Mesothelial cell of epicardium (in vitro differentiated cells): ENCODE results near the gene C11orf98. TPM values are rescaled to one million over a fixed set of nuclear protein-coding genes. Genes with fewer than 3 reads are reported as not detected.

Experiments used
- DNase-seq, 2 experiments: peaks; one replicate each; pipeline ENCODE4 v3.0.0; 2021; ENCODE audit warnings: low spot score in 2 of 2; ENCODE audit not compliant: unreplicated experiment in 2 of 2
- H3K27ac Mint-ChIP-seq: 2 replicates; pipeline ENCODE4 v1.8.0; 2021; ENCODE audit warnings: mixed read lengths
- H3K27me3 Mint-ChIP-seq: 2 replicates; pipeline ENCODE4 v1.8.0; 2021; ENCODE audit warnings: low read depth, mixed read lengths
- H3K36me3 Mint-ChIP-seq: 2 replicates; pipeline ENCODE4 v1.8.0; 2021; ENCODE audit warnings: mixed read lengths
- H3K4me1 Mint-ChIP-seq: 2 replicates; pipeline ENCODE4 v1.8.0; 2021; ENCODE audit warnings: mixed read lengths
- H3K4me3 Mint-ChIP-seq: 2 replicates; pipeline ENCODE4 v1.8.0; 2021; ENCODE audit warnings: mild to moderate bottlenecking, moderate library complexity, mixed read lengths
- H3K9me3 Mint-ChIP-seq: 2 replicates; pipeline ENCODE4 v1.8.0; 2021; ENCODE audit warnings: mixed read lengths
- CTCF ChIP-seq: fragments of 200-600 bp; sonication (generic); IDR thresholded peaks from one replicate; pipeline ENCODE4 v1.5.0; 2021; ENCODE audit warnings: antibody characterized with exemption; ENCODE audit not compliant: unreplicated experiment
- total RNA-seq: library from RNA; stranded (reverse); gene quantifications from 3 replicates; pipeline ENCODE4 v1.2.1, GENCODE V29; 2021

The C11orf98 gene
- total RNA-seq, 1 donor from 2014 or later, result 47.0 TPM

- no peaks in the 10 kb centered on the region for H3K27me3 Mint-ChIP-seq
- H3K36me3 Mint-ChIP-seq, result peaks cover 17% of the 10 kb centered on the region
- H3K27ac Mint-ChIP-seq, result peak overlapping the region; percentile 98
- peak; percentile 87 to 92 for DNase-seq
- no peak for TF ChIP-seq CTCF
- peaks cover 46% of the 10 kb centered on the region for H3K4me1 Mint-ChIP-seq
- no peaks in the 10 kb centered on the region for H3K9me3 Mint-ChIP-seq
- peak overlapping the region; percentile 86 for H3K4me3 Mint-ChIP-seq
Observed at GRCh38 chr11:62709247-62710000, 44.4 kb upstream of the C11orf98 start.

- Mint-ChIP-seq H3K27ac (peak overlapping the region; percentile 98), H3K4me1 (peaks cover 46% of the 10 kb centered on the region), H3K36me3 (peaks cover 14% of the 10 kb centered on the region), H3K4me3 (peak overlapping the region; percentile 86), H3K27me3 (no peaks in the 10 kb centered on the region), H3K9me3 (no peaks in the 10 kb centered on the region)
- TF ChIP-seq CTCF, result no peak
- peak in 1 of 2 experiments; percentile 41 for DNase-seq
Observed at GRCh38 chr11:62708793-62709192, 43.8 kb upstream of the C11orf98 start.

- no peak for TF ChIP-seq CTCF
- peak overlapping the region; percentile 98 for H3K27ac Mint-ChIP-seq
Observed at GRCh38 chr11:62708392-62708791, 43.4 kb upstream of the C11orf98 start.

GRCh38 chr11:62707277-62707861, 42.4 kb upstream of the C11orf98 start, which contains the start of the genes BSCL2 and GNG3:
Gene BSCL2 (minus strand): TSS chr11:62707424. CDS start chr11:62707195, 229 bp downstream.
Gene GNG3 (plus strand): TSS chr11:62707676. CDS start chr11:62708296, 620 bp downstream.
- Mint-ChIP-seq H3K27ac (peak within 1 kb of the TSS; percentile 98), H3K4me1 (peaks cover 46% of the 10 kb centered on the region), H3K36me3 (peaks cover 10% of the 10 kb centered on the region), H3K4me3 (peak within 1 kb of the TSS; percentile 86), H3K9me3 (no peaks in the 10 kb centered on the region), H3K27me3 (no peaks in the 10 kb centered on the region)
- peak in 1 of 2 experiments; percentile 49 for DNase-seq
- TF ChIP-seq CTCF, result no peak

More at GRCh38 chr11:62708392-62708791, 43.4 kb upstream of the C11orf98 start:
- H3K4me1 Mint-ChIP-seq, result peaks cover 46% of the 10 kb centered on the region
- DNase-seq, result no peak
- H3K27me3 Mint-ChIP-seq, result no peaks in the 10 kb centered on the region
- peaks cover 11% of the 10 kb centered on the region for H3K36me3 Mint-ChIP-seq
- H3K4me3 Mint-ChIP-seq, result peak overlapping the region; percentile 86
- no peaks in the 10 kb centered on the region for H3K9me3 Mint-ChIP-seq

GRCh38 chr11:62706850-62707247, 41.8 kb upstream of the C11orf98 start:
- Mint-ChIP-seq H3K27ac (peak overlapping the region; percentile 98), H3K36me3 (peaks cover 14% of the 10 kb centered on the region), H3K9me3 (no peaks in the 10 kb centered on the region), H3K27me3 (no peaks in the 10 kb centered on the region), H3K4me1 (peaks cover 46% of the 10 kb centered on the region), H3K4me3 (peak overlapping the region; percentile 86)
- no peak for TF ChIP-seq CTCF
- DNase-seq, result no peak
